ENCODE measurements around the gene JADE2. TPM values are rescaled to one million over a fixed set of nuclear protein-coding genes. Genes with fewer than 3 reads are reported as not detected.

Gene JADE2
- polyA plus RNA-seq, 1 experiment, result 15.5 TPM

- Histone ChIP-seq H3K36me3 (ENCODE audit: control insufficient read depth, insufficient read depth, low read length) (peaks cover 21% of the 10 kb centered on the region), H3K27me3 (ENCODE audit: control insufficient read depth, insufficient read depth, low read length) (no peaks in the 10 kb centered on the region), H3K4me3 (ENCODE audit: low read depth, low read length) (no peak overlapping the region)
- ChIA-PET CTCF (no interaction called here), POLR2A (no interaction called here)
- DNase-seq (ENCODE audit: low read depth), result no peak
- TF ChIP-seq CTCF (IDR thresholded peaks at IDR 0.05; ENCODE audit: insufficient read depth, low read depth, low read length), result no peak
These were observed 31.5 kb downstream of the JADE2 start for GRCh38 chr5:134556994-134557393.

- POLR2A ChIA-PET, result no interaction called here
- Histone ChIP-seq H3K4me3 (ENCODE audit: low read depth, low read length) (no peak overlapping the region), H3K36me3 (ENCODE audit: control insufficient read depth, insufficient read depth, low read length) (peaks cover 36% of the 10 kb centered on the region), H3K27me3 (ENCODE audit: control insufficient read depth, insufficient read depth, low read length) (no peaks in the 10 kb centered on the region)
- CTCF ChIA-PET, result interaction anchor here (0.9 to 1.6 kb wide), 4 partner anchors 15 to 148 kb away, joined by 3 to 4 read pairs (median 3); partner anchors contain the start of gene CDKN2AIPNL
- TF ChIP-seq CTCF (IDR thresholded peaks at IDR 0.05; ENCODE audit: insufficient read depth, low read depth, low read length), result no peak
- DNase-seq (ENCODE audit: low read depth), result no peak
These were observed 34.2 kb downstream of the JADE2 start for GRCh38 chr5:134559672-134560071.

- no peak for TF ChIP-seq CTCF (IDR thresholded peaks at IDR 0.05; ENCODE audit: insufficient read depth, low read depth, low read length)
- peaks cover 37% of the 10 kb centered on the region for H3K36me3 ChIP-seq (ENCODE audit: control insufficient read depth, insufficient read depth, low read length)
- H3K27me3 ChIP-seq (ENCODE audit: control insufficient read depth, insufficient read depth, low read length), result no peaks in the 10 kb centered on the region
- H3K4me3 ChIP-seq (ENCODE audit: low read depth, low read length), result no peak overlapping the region
- ChIA-PET POLR2A (no interaction called here), CTCF (interaction anchor here (0.9 to 2.7 kb wide), 9 partner anchors 9 to 149 kb away, joined by 3 to 14 read pairs (median 4); partner anchors contain the start of gene CDKN2AIPNL)
- DNase-seq (ENCODE audit: low read depth), result no peak
These were observed 35.2 kb downstream of the JADE2 start for GRCh38 chr5:134560698-134561097.

- CTCF ChIA-PET, result interaction anchor here (0.9 to 2.7 kb wide), 8 partner anchors 10 to 258 kb away, joined by 3 to 14 read pairs (median 4); no protein-coding TSS in a partner anchor
- peaks cover 39% of the 10 kb centered on the region for H3K36me3 ChIP-seq (ENCODE audit: control insufficient read depth, insufficient read depth, low read length)
- no peak for DNase-seq (ENCODE audit: low read depth)
- TF ChIP-seq CTCF (IDR thresholded peaks at IDR 0.05; ENCODE audit: insufficient read depth, low read depth, low read length), result peak; percentile 67
- POLR2A ChIA-PET, result no interaction called here
- no peaks in the 10 kb centered on the region for H3K27me3 ChIP-seq (ENCODE audit: control insufficient read depth, insufficient read depth, low read length)
- no peak overlapping the region for H3K4me3 ChIP-seq (ENCODE audit: low read depth, low read length)
These were observed 36.4 kb downstream of the JADE2 start for GRCh38 chr5:134561871-134562296.

- TF ChIP-seq CTCF (IDR thresholded peaks at IDR 0.05; ENCODE audit: insufficient read depth, low read depth, low read length), result no peak
- Histone ChIP-seq H3K4me3 (ENCODE audit: low read depth, low read length) (no peak overlapping the region), H3K36me3 (ENCODE audit: control insufficient read depth, insufficient read depth, low read length) (peaks cover 42% of the 10 kb centered on the region), H3K27me3 (ENCODE audit: control insufficient read depth, insufficient read depth, low read length) (no peaks in the 10 kb centered on the region)
- ChIA-PET POLR2A (no interaction called here), CTCF (interaction anchor here (0.7 to 1.7 kb wide), 2 partner anchors 97 to 152 kb away, joined by 3 to 4 read pairs; partner anchors contain the start of gene CDKN2AIPNL)
- no peak for DNase-seq (ENCODE audit: low read depth)
These were observed 37.8 kb downstream of the JADE2 start for GRCh38 chr5:134563221-134563620.

Data from BJ (cell line).